H7 (cell line): ENCODE data around the gene PHC2. TPM values are rescaled to one million over a fixed set of nuclear protein-coding genes. Genes with fewer than 3 reads are reported as not detected.

Experiments
- DNase-seq: peaks from one replicate; pipeline ENCODE4 v3.0.0; 2012
- H3K27me3 ChIP-seq: 2 replicates; pipeline ENCODE4 v1.6.0; 2011; ENCODE audit warnings: mild to moderate bottlenecking, low read length; ENCODE audit not compliant: control insufficient read depth, insufficient read depth
- H3K36me3 ChIP-seq: replicated peaks from 2 replicates; pipeline ENCODE4 v1.5.1; 2011; ENCODE audit warnings: low read length; ENCODE audit not compliant: control insufficient read depth, insufficient read depth
- H3K4me3 ChIP-seq: 2 replicates; pipeline ENCODE4 v1.5.1; 2011; ENCODE audit warnings: low read depth, mild to moderate bottlenecking, control low read depth, low read length, moderate library complexity; ENCODE audit not compliant: insufficient read depth
- total RNA-seq: library from RNA; depleted of rRNA; stranded (reverse); fragments of >200 nt; shearing (Covaris generic); gene quantifications from 2 replicates; pipeline ENCODE4 v1.2.3, GENCODE V29; 2014

PHC2 gene
- total RNA-seq, 1 experiment from 2014 or later, result 50.5 TPM

- Histone ChIP-seq H3K4me3 (no peak overlapping the region), H3K27me3 (no peaks in the 10 kb centered on the region; the same call in 1 of the 2 replicates), H3K36me3 (no peaks in the 10 kb centered on the region)
- no peak for DNase-seq
Observed at GRCh38 chr1:33460947-33461629, 30.2 kb upstream of the PHC2 start.

- DNase-seq, result no peak
- Histone ChIP-seq H3K36me3 (no peaks in the 10 kb centered on the region), H3K27me3 (no peaks in the 10 kb centered on the region; the same call in 1 of the 2 replicates), H3K4me3 (no peak overlapping the region)
Observed at GRCh38 chr1:33460144-33460543, 29.2 kb upstream of the PHC2 start.

- Histone ChIP-seq H3K4me3 (no peak overlapping the region), H3K27me3 (no peaks in the 10 kb centered on the region; the same call in 1 of the 2 replicates), H3K36me3 (no peaks in the 10 kb centered on the region)
- DNase-seq, result no peak
Observed at GRCh38 chr1:33459691-33460090, 28.8 kb upstream of the PHC2 start.

- H3K27me3 ChIP-seq, result no peaks in the 10 kb centered on the region
- no peak for DNase-seq
- H3K4me3 ChIP-seq, result no peak overlapping the region
- H3K36me3 ChIP-seq, result no peaks in the 10 kb centered on the region
Observed at GRCh38 chr1:33456502-33456886, 25.6 kb upstream of the PHC2 start.

- Histone ChIP-seq H3K4me3 (no peak overlapping the region), H3K27me3 (no peaks in the 10 kb centered on the region), H3K36me3 (no peaks in the 10 kb centered on the region)
- peak; percentile 79 for DNase-seq
Observed at GRCh38 chr1:33455539-33456501, 24.9 kb upstream of the PHC2 start.

GRCh38 chr1:33454646-33455282 is 23.9 kb upstream of the PHC2 start:
- no peak for DNase-seq
- H3K4me3 ChIP-seq, result no peak overlapping the region
- no peaks in the 10 kb centered on the region for H3K36me3 ChIP-seq
- H3K27me3 ChIP-seq, result no peaks in the 10 kb centered on the region

- Histone ChIP-seq H3K27me3 (peaks cover 2% of the 10 kb centered on the region; the same call in 1 of the 2 replicates), H3K4me3 (no peak overlapping the region), H3K36me3 (no peaks in the 10 kb centered on the region)
- DNase-seq, result no peak
Observed at GRCh38 chr1:33446590-33446989, 15.7 kb upstream of the PHC2 start.

GRCh38 chr1:33445108-33445507 is 14.2 kb upstream of the PHC2 start:
- H3K4me3 ChIP-seq, result no peak overlapping the region
- no peaks in the 10 kb centered on the region for H3K36me3 ChIP-seq
- DNase-seq, result no peak
- peaks cover 2% of the 10 kb centered on the region; the same call in 1 of the 2 replicates for H3K27me3 ChIP-seq

GRCh38 chr1:33443705-33444180 is 12.8 kb upstream of the PHC2 start:
- H3K4me3 ChIP-seq, result no peak overlapping the region
- DNase-seq, result no peak
- H3K27me3 ChIP-seq, result peaks cover 2% of the 10 kb centered on the region; the same call in 1 of the 2 replicates
- no peaks in the 10 kb centered on the region for H3K36me3 ChIP-seq

- H3K27me3 ChIP-seq, result peaks cover 2% of the 10 kb centered on the region; the same call in 1 of the 2 replicates
- no peak for DNase-seq
Observed at GRCh38 chr1:33443080-33443704, 12.3 kb upstream of the PHC2 start.

GRCh38 chr1:33442141-33442540 is 11.2 kb upstream of the PHC2 start:
- DNase-seq, result no peak
- Histone ChIP-seq H3K36me3 (no peaks in the 10 kb centered on the region), H3K4me3 (no peak overlapping the region), H3K27me3 (peaks cover 2% of the 10 kb centered on the region; the same call in 1 of the 2 replicates)

More at GRCh38 chr1:33443080-33443704, 12.3 kb upstream of the PHC2 start:
- Histone ChIP-seq H3K36me3 (no peaks in the 10 kb centered on the region), H3K4me3 (no peak overlapping the region)

GRCh38 chr1:33441088-33441745 is 10.3 kb upstream of the PHC2 start:
- DNase-seq, result no peak
- Histone ChIP-seq H3K27me3 (peaks cover 2% of the 10 kb centered on the region; the same call in 1 of the 2 replicates), H3K36me3 (no peaks in the 10 kb centered on the region), H3K4me3 (no peak overlapping the region)

GRCh38 chr1:33439662-33440061 is 8.8 kb upstream of the PHC2 start:
- no peak for DNase-seq
- H3K27me3 ChIP-seq, result peaks cover 2% of the 10 kb centered on the region; the same call in 1 of the 2 replicates
- no peak overlapping the region for H3K4me3 ChIP-seq
- no peaks in the 10 kb centered on the region for H3K36me3 ChIP-seq
